HepG2 (cell line): Measurements from ENCODE around the gene EXOSC9. TPM values are rescaled to one million over a fixed set of nuclear protein-coding genes. Genes with fewer than 3 reads are reported as not detected.

ENCODE experiments used
- ATAC-seq: fragments of 200-7000 bp; cut with Tn5 transposase; 3 replicates; pipeline ENCODE4 v1.9.1; 2020; ENCODE audit warnings: mild to moderate bottlenecking, moderate library complexity
- BruUV-seq: library from RNA; stranded (reverse); fragments of 400-500 nt; replicated peaks from 2 replicates; lab custom pipeline; 2021; lab: Mats Ljungman, UMichigan
- CTCF ChIA-PET: fragments of 300-600 bp; formaldehyde crosslinking; extraction: SDS; loops from one replicate; lab custom pipeline; 2021; ENCODE audit warnings: low total read pairs, inconsistent platforms, low intra/inter-chr PET ratio; lab: Yijun Ruan, JAX
- POLR2A ChIA-PET: fragments of 350-600 bp; sonication (Branson Sonifier 250); formaldehyde crosslinking; loops from one replicate; lab custom pipeline; 2020; ENCODE audit warnings: antibody characterized with exemption, inconsistent platforms; lab: Yijun Ruan, JAX
- DNase-seq: peaks from one replicate; pipeline ENCODE4 v3.0.0-alpha.2; 2015; ENCODE audit warnings: low spot score
- FAIRE-seq: peaks from 3 replicates; lab custom pipeline; 2011; peaks lifted over from hg19 to GRCh38; lab: Jason Lieb, UNC
- H2AFZ ChIP-seq: one replicate; pipeline ENCODE4 v1.6.1; 2011; ENCODE audit warnings: low read length, inconsistent platforms
- H3K27ac ChIP-seq: fragments of 300-600 bp; 3 replicates; pipeline ENCODE4 v1.8.0; 2011; ENCODE audit warnings: mixed run types, mild to moderate bottlenecking, mixed read lengths, low read length, inconsistent platforms; ENCODE audit not compliant: insufficient read depth; ENCODE audit errors: extremely low read length
- H3K27me3 ChIP-seq, 2 experiments: fragments of 200-600 bp in 1 of 2; 2 replicates in 1 of 2; 3 replicates in 1 of 2; pipeline versions ENCODE4 v1.6.0 to v1.8.0; 2011; ENCODE audit warnings: low read length in 2 of 2, mild to moderate bottlenecking in 2 of 2, moderate library complexity in 2 of 2, inconsistent platforms in 1 of 2; ENCODE audit not compliant: insufficient read depth in 2 of 2, control insufficient read depth in 1 of 2
- H3K36me3 ChIP-seq, 2 experiments: fragments of 200-600 bp in 1 of 2; replicated peaks in 1 of 2; 2 replicates in 1 of 2; 3 replicates in 1 of 2; pipeline versions ENCODE4 v1.5.1 to v1.8.0; 2011; ENCODE audit warnings: low read length in 2 of 2, inconsistent platforms in 1 of 2; ENCODE audit not compliant: insufficient read depth in 2 of 2, control insufficient read depth in 1 of 2
- H3K4me1 ChIP-seq: 2 replicates; pipeline ENCODE4 v1.5.1; 2012; ENCODE audit warnings: low read length, inconsistent platforms; ENCODE audit not compliant: insufficient read depth
- H3K4me2 ChIP-seq: 2 replicates; pipeline ENCODE4 v1.6.0; 2011; ENCODE audit warnings: low read depth, low read length, inconsistent platforms
- H3K4me3 ChIP-seq, 3 experiments: fragments of 200-600 bp in 1 of 3; sonication (generic), shearing (Covaris generic) in 1 of 3; replicated peaks in 1 of 3; 2 replicates each; pipeline ENCODE4 v1.5.1; 2011 to 2016; ENCODE audit warnings: low read length in 3 of 3, inconsistent platforms in 2 of 3, low read depth in 2 of 3, mild to moderate bottlenecking in 2 of 3, control low read depth in 1 of 3, mixed read lengths in 1 of 3; ENCODE audit not compliant: insufficient read depth in 1 of 3
- H3K79me2 ChIP-seq: one replicate; pipeline ENCODE4 v1.6.1; 2011; ENCODE audit warnings: low read length, inconsistent platforms; ENCODE audit not compliant: insufficient read depth
- H3K9ac ChIP-seq: 2 replicates; pipeline ENCODE4 v1.6.0; 2011; ENCODE audit warnings: mild to moderate bottlenecking, low read depth, low read length, inconsistent platforms; ENCODE audit not compliant: insufficient read depth
- H3K9me3 ChIP-seq: 2 replicates; pipeline ENCODE4 v1.5.1; 2012; ENCODE audit warnings: mild to moderate bottlenecking, low read length
- H4K20me1 ChIP-seq: 2 replicates; pipeline ENCODE4 v1.6.0; 2011; ENCODE audit warnings: inconsistent platforms, mild to moderate bottlenecking, low read length, moderate library complexity; ENCODE audit not compliant: insufficient read depth
- CEBPZ ChIP-seq: IDR thresholded peaks from 2 replicates; pipeline ENCODE4 v1.6.1; 2012; ENCODE audit warnings: low read length, improper control_type of control experiment
- GATA4 ChIP-seq: sonication (generic); IDR thresholded peaks from 2 replicates; pipeline ENCODE4 v1.6.1; 2016; ENCODE audit warnings: antibody characterized with exemption, low read depth, borderline replicate concordance
- HDAC6 ChIP-seq: fragments of 200-600 bp; sonication (generic); IDR thresholded peaks from 2 replicates; pipeline ENCODE4 v1.7.0; 2017; ENCODE audit warnings: mild to moderate bottlenecking, antibody characterized with exemption, low read length, low read depth
- SUZ12 ChIP-seq: fragments of 150-350 bp; IDR thresholded peaks from 2 replicates; pipeline ENCODE4 v1.6.1; 2014; ENCODE audit warnings: low read depth, low read length
- U2AF2 ChIP-seq: fragments of 200-400 bp; formaldehyde crosslinking; IDR thresholded peaks from 2 replicates; pipeline ENCODE4 v1.6.1; 2017; ENCODE audit warnings: low read depth, mild to moderate bottlenecking, low read length
- ZBTB33 ChIP-seq: sonication (generic); formaldehyde crosslinking; IDR thresholded peaks from 2 replicates; pipeline ENCODE4 v1.4.0; 2020; ENCODE audit warnings: missing genetic modification reagents
- ZNF275 ChIP-seq: sonication (generic); formaldehyde crosslinking; IDR thresholded peaks from 2 replicates; pipeline ENCODE4 v1.8.0; 2022; ENCODE audit warnings: missing genetic modification reagents, mild to moderate bottlenecking, inconsistent platforms, borderline replicate concordance
- WGBS: methylation state at CpG from one replicate; pipeline ENCODE4 v1.1.6; 2017; ENCODE audit warnings: low lambda C conversion rate; 5-methylcytosine and 5-hydroxymethylcytosine counted together
- in situ Hi-C: cut with HindIII; loops from 2 replicates; pipeline ENCODE4 v1.10.0; 2017; ENCODE audit warnings: low pct_unique_long_range_greater_than_20kb; ENCODE audit not compliant: extremely low pct_ligation_motif_present
- intact Hi-C: fragments of 100-400 bp; cut with micrococcal nuclease; formaldehyde crosslinking; loops from one replicate; pipeline ENCODE4 v1.10.0; 2022; ENCODE audit not compliant: unreplicated experiment
- polyA plus RNA-seq, 8 experiments: library from polyadenylated mRNA; depleted of rRNA in 3 of 8; stranded (reverse) in 7 of 8; unstranded in 1 of 8; fragments of >200 nt; fragmentation: Illumina TruSeq in 4 of 8; extraction: Trizol in 4 of 8; gene quantifications; 2 replicates each; pipeline versions ENCODE4 v1.2.1 to v1.2.3, GENCODE V29; 2011 to 2016; ENCODE audit warnings: low read depth in 4 of 8, missing spikeins in 1 of 8, mixed read lengths in 1 of 8; ENCODE audit not compliant: insufficient read depth in 1 of 8
- total RNA-seq, 5 experiments: library from RNA; depleted of rRNA; stranded (reverse); fragments of >200 nt; fragmentation: Illumina TruSeq; extraction: Trizol; gene quantifications; 2 replicates each; pipeline ENCODE4 v1.2.3, GENCODE V29; 2016; ENCODE audit warnings: low read depth in 1 of 5

EXOSC9 gene
- total and polyA plus RNA-seq, 2 of the 13 experiments (the other 11 are each of a cell fraction or from before 2014, with no cell fraction given), result 26.0 to 48.0 TPM

- ATAC-seq (no peak), DNase-seq (no peak), FAIRE-seq (no peak)
- H4K20me1 ChIP-seq, result no peaks in the 10 kb centered on the region
- no peak overlapping the region for H3K9ac ChIP-seq
- H3K9me3 ChIP-seq, result no peaks in the 10 kb centered on the region
- intact Hi-C loops, result no loop called here
- H3K27ac ChIP-seq, result no peak overlapping the region
- no peaks in the 10 kb centered on the region for H3K79me2 ChIP-seq
- BruUV-seq, result no TSS peak
- peaks cover 7 to 47% of the 10 kb centered on the region in 2 experiments; a peak in 4 of 5 replicates for H3K27me3 ChIP-seq
- H3K4me1 ChIP-seq, result no peaks in the 10 kb centered on the region
- no peak overlapping the region for H3K4me2 ChIP-seq
- H3K4me3 ChIP-seq, result no peak overlapping the region
- CTCF ChIA-PET, result no interaction called here
- WGBS, result 0% methylated on average over 1 of the region's 2 CpGs
- no peaks in the 10 kb centered on the region for H3K36me3 ChIP-seq
- POLR2A ChIA-PET, result no interaction called here
- TF ChIP-seq ZNF275 (CRISPR knock-in tag), result no peak
- TF ChIP-seq CEBPZ, result no peak
- TF ChIP-seq GATA4, result no peak
- TF ChIP-seq U2AF2, result no peak
- TF ChIP-seq SUZ12, result no peak
- TF ChIP-seq ZBTB33 (CRISPR knock-in tag), result no peak
- no peak for TF ChIP-seq HDAC6
- in situ Hi-C loops, result no loop called here
- H2AFZ ChIP-seq, result no peak overlapping the region
Measured at GRCh38 chr4:121769341-121769740, 31.8 kb upstream of the EXOSC9 start.
